Effector memory CD8-positive, alpha-beta T cell (primary cell): Measurements from ENCODE around the gene JADE2.

Experiments used
- ATAC-seq: fragments of 150-1000 bp; cut with Tn5 transposase; replicated peaks from 2 replicates; pipeline ENCODE4 v1.10.0; 2021; ENCODE audit warnings: mild to moderate bottlenecking, moderate library complexity
- DNase-seq, 3 experiments: peaks; one replicate each; pipeline ENCODE4 v3.0.0; 2021
- H3K27ac Mint-ChIP-seq, 2 donors: one replicate each; pipeline ENCODE4 v1.8.0; 2022; ENCODE audit warnings: mild to moderate bottlenecking in 2 of 2, mixed read lengths in 2 of 2, moderate library complexity in 2 of 2
- H3K27me3 Mint-ChIP-seq, 2 donors: one replicate each; pipeline ENCODE4 v1.8.0; 2022; ENCODE audit warnings: mixed read lengths in 2 of 2
- H3K36me3 Mint-ChIP-seq: one replicate; pipeline ENCODE4 v1.8.0; 2022; ENCODE audit warnings: mild to moderate bottlenecking, moderate library complexity, mixed read lengths; ENCODE audit not compliant: insufficient read depth
- H3K4me1 Mint-ChIP-seq, 2 donors: one replicate each; pipeline ENCODE4 v1.8.0; 2022; ENCODE audit warnings: low read depth in 2 of 2, mixed read lengths in 2 of 2
- H3K4me3 Mint-ChIP-seq, 2 donors: one replicate each; pipeline ENCODE4 v1.8.0; 2022; ENCODE audit warnings: mild to moderate bottlenecking in 2 of 2, mixed read lengths in 2 of 2, moderate library complexity in 2 of 2
- H3K9me3 Mint-ChIP-seq, 2 donors: one replicate each; pipeline ENCODE4 v1.8.0; 2022; ENCODE audit warnings: mixed read lengths in 2 of 2

JADE2 gene

DNA sequence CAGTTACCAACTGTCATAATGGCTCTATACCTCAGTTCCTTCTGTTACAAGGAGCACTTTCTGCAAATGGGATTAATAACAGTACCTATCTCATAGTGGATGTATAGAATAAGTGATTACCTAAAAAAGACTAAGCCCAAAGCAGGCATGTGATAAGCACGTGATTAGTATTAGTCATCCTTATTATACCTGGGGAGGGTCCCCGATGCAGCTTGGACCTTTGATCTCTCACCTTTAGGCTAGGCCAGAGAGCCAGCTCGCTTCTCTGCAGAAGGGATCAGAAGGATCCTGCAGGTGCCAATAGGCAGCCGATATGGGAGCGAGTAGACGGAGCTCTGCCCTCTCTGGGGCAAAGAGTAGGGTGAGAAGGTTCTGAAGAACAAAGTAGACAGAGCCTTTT, 4.0 kb downstream of the JADE2 start:
- DNase-seq (no peak), ATAC-seq (no peak)
- H3K4me3 Mint-ChIP-seq, result peak overlapping the region in 1 of 2 donors; percentile 58
- H3K4me1 Mint-ChIP-seq, result peaks cover 60 to 61% of the 10 kb centered on the region in 2 donors
- H3K27me3 Mint-ChIP-seq, result no peaks in the 10 kb centered on the region
- no peaks in the 10 kb centered on the region for H3K9me3 Mint-ChIP-seq
- H3K36me3 Mint-ChIP-seq, result peaks cover 54% of the 10 kb centered on the region
- H3K27ac Mint-ChIP-seq, result peak overlapping the region; percentile 44 to 99

DNA sequence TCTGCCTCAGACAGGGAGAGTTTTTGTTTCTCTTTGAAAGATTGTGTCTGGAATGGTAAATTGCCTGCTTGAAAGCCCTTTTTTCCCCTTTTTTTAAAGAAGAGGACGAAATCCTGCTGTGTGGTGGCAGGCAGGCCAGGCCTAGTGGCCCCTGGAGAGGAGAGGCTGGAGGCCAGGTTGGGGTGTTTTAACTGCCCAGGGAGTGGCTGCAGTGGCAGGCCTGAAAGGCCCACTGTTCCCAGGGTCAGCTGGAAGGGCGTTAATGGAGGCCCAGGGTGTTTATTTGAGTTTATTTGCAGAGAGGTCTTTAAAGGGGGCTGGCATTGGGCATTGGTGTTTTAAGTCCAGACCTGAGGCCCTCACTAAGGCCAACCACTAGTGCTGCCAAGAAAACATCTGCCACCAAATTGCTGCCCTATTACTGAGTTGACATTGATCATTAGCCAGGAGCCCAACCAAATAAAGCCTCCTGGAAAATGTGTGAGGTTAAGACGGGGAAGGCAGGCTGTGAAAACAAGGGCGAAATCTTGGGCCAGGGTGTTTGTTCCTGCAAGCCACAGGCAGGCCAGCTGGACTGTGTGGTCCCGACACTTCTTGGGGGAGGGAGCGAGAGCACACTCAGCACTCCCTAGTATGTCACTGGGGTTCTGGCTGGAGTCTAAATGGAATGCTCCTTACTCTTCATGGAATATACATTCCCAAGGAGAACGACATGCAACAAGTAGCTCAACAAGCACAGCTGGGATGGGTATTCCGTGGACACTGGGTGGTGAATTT, 5.0 kb downstream of the JADE2 start:
- Mint-ChIP-seq H3K9me3 (no peaks in the 10 kb centered on the region), H3K27me3 (no peaks in the 10 kb centered on the region), H3K4me1 (peaks cover 68 to 71% of the 10 kb centered on the region in 2 donors), H3K27ac (peak overlapping the region; percentile 73 to 99), H3K4me3 (peak overlapping the region; percentile 58 to 67), H3K36me3 (peaks cover 43% of the 10 kb centered on the region)
- ATAC-seq, result no peak
- DNase-seq, result no peak

DNA sequence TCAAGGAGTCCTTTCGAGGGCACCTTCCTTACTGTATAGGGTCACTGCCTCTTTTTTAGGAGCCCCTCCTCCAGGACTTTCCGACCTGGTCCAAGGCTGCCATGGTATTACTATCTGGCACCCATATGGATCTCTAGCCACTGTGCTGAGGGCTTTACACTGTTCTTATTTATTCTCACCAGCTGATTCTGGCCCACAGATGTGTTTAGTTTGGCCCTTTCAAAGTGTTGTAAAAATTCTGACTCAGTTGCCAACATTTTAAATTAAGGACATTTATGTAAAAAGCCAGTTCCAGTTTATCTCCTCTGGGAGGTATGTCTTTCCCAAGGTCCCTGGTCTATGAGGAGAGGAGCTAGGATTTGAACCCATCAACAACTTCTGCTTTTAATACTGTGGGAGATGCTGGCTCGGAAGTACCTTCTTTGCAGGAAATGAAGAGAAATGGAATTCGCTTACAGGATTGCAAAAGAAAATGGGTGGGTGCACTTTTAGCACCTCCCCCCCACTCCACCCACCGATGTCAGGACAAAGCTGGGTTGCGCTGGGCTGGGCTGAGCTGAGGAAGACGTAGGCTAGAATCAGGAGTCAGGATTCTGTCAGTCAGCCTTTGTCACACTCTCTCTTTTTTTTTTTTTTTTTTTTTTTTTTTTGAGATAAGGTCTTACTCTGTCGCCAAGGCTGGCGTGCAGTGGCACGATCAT, 7.8 kb downstream of the JADE2 start:
- Mint-ChIP-seq H3K9me3 (no peaks in the 10 kb centered on the region), H3K36me3 (peaks cover 29% of the 10 kb centered on the region), H3K27me3 (no peaks in the 10 kb centered on the region), H3K4me1 (peaks cover 90 to 93% of the 10 kb centered on the region in 2 donors), H3K27ac (peak overlapping the region; percentile 74 to 99), H3K4me3 (peak overlapping the region; percentile 31 to 36)
- DNase-seq, result no peak
- ATAC-seq, result no peak

DNA sequence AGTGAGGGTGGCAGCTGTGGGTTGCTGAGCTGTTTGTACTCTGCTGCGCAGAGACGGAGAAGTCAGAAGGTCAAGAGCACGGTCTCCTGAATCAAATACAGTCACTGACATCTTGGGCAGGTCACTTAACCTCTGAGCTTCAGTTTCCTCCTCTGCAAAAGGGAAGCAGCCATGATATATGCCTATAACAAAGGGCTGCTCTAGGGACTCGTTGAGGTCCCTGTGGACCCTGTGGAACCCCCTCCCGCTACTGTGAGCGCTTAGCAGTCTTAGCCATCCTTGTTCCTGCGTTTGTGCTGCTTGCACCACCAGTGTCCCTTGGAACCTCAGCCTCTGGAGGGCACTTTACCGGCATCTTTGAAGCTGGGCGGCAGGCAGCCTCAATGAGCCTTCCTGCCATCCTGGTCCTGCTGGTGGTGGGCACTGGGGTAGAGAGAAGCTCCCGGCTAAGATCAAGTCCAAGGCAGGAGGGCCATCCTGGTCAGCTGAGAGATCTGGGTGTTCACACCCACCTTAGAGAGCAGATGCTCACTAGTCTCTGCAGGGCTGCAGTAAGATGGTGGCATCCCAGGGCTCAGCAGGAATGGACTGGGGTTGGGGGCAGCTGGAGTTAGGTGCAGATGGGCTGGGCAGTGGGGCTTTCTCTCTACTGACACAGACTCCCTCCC, 8.7 kb downstream of the JADE2 start:
- DNase-seq (no peak), ATAC-seq (no peak)
- Mint-ChIP-seq H3K27me3 (no peaks in the 10 kb centered on the region), H3K9me3 (no peaks in the 10 kb centered on the region), H3K4me1 (peaks cover 84% of the 10 kb centered on the region in 2 donors), H3K27ac (peak overlapping the region; percentile 74 to 99), H3K4me3 (peak overlapping the region; percentile 36 to 41), H3K36me3 (peaks cover 32% of the 10 kb centered on the region)

DNA sequence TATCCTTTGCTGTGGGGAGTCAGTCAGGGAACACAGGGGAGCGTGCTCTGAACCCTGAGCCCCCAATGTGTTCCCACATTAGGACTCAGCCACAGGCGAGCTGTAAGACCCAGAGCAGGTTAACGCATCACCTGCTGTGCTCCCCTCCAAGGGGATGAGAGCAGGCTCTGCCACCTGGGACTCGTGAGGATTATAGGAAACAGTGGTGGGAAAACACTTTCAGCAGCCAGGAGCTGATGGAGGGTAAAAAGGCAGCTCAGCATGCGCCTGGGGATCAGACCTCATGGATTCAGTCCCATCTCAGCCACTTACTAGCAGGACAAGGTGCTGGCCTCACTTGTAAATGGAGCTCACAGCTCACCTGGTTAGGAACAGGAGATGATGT, 9.2 kb downstream of the JADE2 start:
- H3K4me1 Mint-ChIP-seq, result peaks cover 78 to 79% of the 10 kb centered on the region in 2 donors
- ATAC-seq (no peak), DNase-seq (no peak)
- peak overlapping the region; percentile 74 to 99 for H3K27ac Mint-ChIP-seq
- no peaks in the 10 kb centered on the region for H3K27me3 Mint-ChIP-seq
- peaks cover 38% of the 10 kb centered on the region for H3K36me3 Mint-ChIP-seq
- no peaks in the 10 kb centered on the region for H3K9me3 Mint-ChIP-seq
- H3K4me3 Mint-ChIP-seq, result peak overlapping the region; percentile 36 to 41

DNA sequence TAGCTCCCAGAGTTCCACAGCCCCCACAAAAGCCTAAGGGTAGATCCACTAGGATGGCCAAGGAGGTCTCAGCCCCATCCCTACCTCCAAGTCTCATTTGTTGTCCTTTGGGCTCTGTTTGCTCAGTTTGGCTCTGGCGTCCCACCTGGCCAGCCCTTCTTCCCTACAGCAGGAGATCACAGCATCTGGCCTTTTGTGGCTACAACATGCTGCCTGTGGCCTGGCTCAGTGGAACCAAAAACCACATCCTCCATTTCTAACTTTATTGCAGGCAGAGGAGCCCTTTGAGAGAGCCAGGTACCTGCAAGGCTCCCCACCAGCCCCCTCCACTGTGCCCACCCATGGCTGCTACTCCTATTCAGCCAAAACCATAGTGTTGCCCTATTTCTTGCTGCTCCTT, 11.4 kb downstream of the JADE2 start:
- Mint-ChIP-seq H3K4me1 (peaks cover 61 to 63% of the 10 kb centered on the region in 2 donors), H3K4me3 (peak overlapping the region; percentile 48 to 61), H3K9me3 (no peaks in the 10 kb centered on the region), H3K27ac (peak overlapping the region; percentile 78 to 99), H3K36me3 (peaks cover 51% of the 10 kb centered on the region), H3K27me3 (no peaks in the 10 kb centered on the region)
- ATAC-seq (peak; percentile 55), DNase-seq (no peak)

DNA sequence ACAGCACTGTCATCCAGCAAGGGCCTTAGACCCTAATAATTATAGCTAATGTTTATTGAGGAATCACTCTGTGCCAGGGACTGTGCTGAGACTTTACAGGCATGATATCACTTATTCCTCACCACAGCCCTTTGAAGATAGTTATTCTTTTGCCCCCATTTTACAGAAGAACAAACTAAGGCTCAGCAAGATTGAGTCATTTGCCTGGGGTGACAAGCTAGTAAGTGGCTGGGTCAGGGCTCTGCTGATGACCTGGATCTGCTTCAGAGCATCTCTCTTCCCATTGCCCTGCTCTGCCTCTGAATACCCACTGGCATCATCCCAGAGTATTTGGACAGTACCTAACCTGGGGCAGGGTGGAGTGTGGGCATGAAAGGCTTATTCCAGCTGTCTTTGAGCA, 11.8 kb downstream of the JADE2 start:
- ATAC-seq (no peak), DNase-seq (no peak)
- H3K9me3 Mint-ChIP-seq, result no peaks in the 10 kb centered on the region
- peaks cover 56% of the 10 kb centered on the region for H3K36me3 Mint-ChIP-seq
- peak overlapping the region; percentile 48 to 61 for H3K4me3 Mint-ChIP-seq
- H3K4me1 Mint-ChIP-seq, result peaks cover 57 to 59% of the 10 kb centered on the region in 2 donors
- H3K27me3 Mint-ChIP-seq, result no peaks in the 10 kb centered on the region
- peak overlapping the region; percentile 78 to 99 for H3K27ac Mint-ChIP-seq

DNA sequence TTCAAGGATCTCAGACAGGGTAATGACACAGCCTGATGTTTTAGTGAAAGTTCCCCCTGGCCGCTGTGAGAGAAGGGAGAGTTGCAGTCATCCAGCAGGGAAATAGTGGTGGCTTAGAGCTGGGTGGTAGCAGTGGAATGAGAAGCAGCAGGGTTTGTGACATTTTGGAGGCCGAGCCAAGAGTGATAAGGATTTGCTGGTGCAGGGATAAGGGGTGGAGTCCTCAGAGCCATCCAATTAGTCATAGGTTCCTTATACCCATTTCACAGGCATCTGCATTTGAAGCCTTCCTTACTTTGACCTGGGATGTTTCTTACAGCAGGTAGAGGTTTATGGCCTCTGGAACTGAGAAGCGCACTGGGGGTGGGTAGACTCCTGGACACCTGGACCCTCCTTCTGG, 12.8 kb downstream of the JADE2 start:
- Mint-ChIP-seq H3K27ac (peak overlapping the region in 1 of 2 donors; percentile 99), H3K4me3 (no peak overlapping the region), H3K36me3 (peaks cover 62% of the 10 kb centered on the region), H3K4me1 (peaks cover 49% of the 10 kb centered on the region in 2 donors), H3K27me3 (no peaks in the 10 kb centered on the region), H3K9me3 (no peaks in the 10 kb centered on the region)
- DNase-seq (no peak), ATAC-seq (no peak)

DNA sequence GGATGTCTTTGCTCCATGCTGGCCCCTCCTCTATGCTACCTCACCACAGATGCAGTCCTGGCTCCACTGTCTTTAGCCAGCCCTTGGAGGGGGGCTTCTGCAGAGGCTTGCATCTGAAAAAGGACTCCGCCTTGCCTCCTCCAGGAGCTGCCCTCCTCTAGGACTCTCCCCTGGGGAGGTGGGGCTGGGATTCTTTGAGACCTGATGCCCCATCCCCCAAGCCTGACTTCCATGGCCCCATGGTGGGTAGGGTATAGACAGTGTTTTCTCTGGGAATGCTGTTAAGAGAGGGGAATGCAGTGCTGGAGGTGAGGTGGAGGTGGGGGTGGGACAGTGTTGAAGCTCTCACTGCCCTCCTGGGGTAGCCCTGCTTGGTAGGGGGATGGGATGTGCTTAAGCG, 14.3 kb downstream of the JADE2 start:
- H3K27ac Mint-ChIP-seq, result peak overlapping the region in 1 of 2 donors; percentile 12
- no peak for DNase-seq

DNA sequence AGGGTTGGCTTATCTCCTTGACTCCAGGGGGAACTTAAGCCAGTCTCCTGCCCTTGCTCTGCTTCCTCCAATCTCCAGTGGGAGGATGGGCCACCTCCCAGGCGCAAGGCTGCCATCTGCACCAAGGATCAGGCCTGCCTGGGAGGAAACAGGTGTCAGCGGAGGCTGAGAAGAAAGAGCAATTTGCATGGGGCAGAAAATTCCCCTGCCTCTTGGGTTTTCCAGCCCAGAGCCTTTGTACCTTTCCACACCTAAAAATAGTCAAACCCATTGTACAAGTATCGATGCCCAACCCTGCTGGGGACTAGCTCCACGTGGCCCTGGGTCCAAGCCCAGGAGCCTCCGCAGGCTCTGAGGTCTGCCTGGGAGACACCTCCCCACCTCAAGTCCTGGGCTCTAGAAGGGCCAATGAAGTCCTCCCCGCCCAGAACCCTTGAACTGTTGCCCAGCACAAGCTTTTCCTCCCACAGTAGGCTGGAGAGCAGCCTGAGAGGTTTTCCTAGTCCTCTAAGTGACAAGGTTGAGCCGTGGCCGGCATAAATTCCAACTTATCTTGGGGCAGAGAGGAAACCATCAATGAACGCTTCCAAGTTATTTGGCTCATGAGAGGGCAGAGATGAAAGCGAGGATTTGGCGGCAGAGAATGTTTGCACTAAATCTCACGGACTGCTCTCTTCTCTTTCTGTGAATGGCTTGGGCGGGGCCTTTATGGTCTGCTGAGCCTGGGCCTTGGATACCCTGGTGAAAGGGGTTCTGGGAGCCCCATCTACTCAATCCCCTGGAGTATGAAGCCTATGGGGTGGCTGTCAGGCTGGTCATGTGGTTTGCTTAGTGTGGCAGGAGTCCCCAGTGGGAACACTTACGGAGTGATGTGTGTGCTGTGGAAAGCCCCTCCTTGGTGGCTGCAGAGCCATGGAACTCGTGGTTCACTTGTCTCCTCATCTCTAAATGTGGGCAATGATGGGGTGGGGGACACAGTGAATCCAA, 15.6 kb downstream of the JADE2 start:
- H3K27ac Mint-ChIP-seq, result peak overlapping the region; percentile 22 to 35
- peaks cover 84% of the 10 kb centered on the region for H3K36me3 Mint-ChIP-seq
- peaks cover 39 to 46% of the 10 kb centered on the region in 2 donors for H3K4me1 Mint-ChIP-seq
- no peak for DNase-seq
- no peak for ATAC-seq
- no peak overlapping the region for H3K4me3 Mint-ChIP-seq
- H3K27me3 Mint-ChIP-seq, result no peaks in the 10 kb centered on the region
- H3K9me3 Mint-ChIP-seq, result no peaks in the 10 kb centered on the region

More for the DNA sequence above, 14.3 kb downstream of the JADE2 start:
- no peak overlapping the region for H3K4me3 Mint-ChIP-seq
- H3K27me3 Mint-ChIP-seq, result no peaks in the 10 kb centered on the region
- no peaks in the 10 kb centered on the region for H3K9me3 Mint-ChIP-seq
- H3K36me3 Mint-ChIP-seq, result peaks cover 71% of the 10 kb centered on the region
- no peak for ATAC-seq
- H3K4me1 Mint-ChIP-seq, result peaks cover 49 to 52% of the 10 kb centered on the region in 2 donors

DNA sequence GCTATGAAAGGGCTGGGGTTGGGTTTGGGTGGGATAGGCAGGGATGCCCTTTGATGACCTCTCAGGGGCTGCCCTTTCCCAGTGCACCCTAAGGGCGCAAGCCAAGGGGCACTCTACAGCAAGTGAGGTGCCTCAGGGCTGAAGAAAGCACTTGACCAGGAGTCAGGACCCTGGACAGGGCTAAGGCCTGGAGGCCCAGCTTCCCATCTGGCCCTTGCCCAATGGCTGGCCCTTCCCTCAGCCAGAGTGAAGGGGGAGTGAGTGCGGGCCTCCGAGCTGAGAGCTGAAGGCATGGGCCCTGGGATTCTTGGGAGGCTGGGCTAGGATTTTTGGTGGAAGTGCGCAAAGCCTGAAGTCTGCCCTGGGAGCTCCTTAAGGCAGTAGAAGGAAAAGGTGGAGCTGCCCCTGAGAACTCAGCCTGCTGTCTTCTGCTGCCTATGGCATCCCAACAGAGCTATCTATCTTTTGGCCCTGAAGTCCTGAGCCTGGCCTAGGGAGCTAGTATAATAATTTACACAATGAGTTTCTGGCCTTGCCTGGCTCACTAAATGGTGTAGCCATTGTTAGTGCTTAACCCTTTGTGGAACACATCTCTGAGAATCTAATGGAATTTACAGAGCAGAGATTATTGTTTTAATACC, 16.4 kb downstream of the JADE2 start:
- Mint-ChIP-seq H3K4me1 (peaks cover 32 to 40% of the 10 kb centered on the region in 2 donors), H3K27me3 (no peaks in the 10 kb centered on the region), H3K36me3 (peaks cover 88% of the 10 kb centered on the region), H3K9me3 (no peaks in the 10 kb centered on the region), H3K27ac (peak overlapping the region; percentile 35 to 38), H3K4me3 (no peak overlapping the region)
- no peak for ATAC-seq
- DNase-seq, result no peak

DNA sequence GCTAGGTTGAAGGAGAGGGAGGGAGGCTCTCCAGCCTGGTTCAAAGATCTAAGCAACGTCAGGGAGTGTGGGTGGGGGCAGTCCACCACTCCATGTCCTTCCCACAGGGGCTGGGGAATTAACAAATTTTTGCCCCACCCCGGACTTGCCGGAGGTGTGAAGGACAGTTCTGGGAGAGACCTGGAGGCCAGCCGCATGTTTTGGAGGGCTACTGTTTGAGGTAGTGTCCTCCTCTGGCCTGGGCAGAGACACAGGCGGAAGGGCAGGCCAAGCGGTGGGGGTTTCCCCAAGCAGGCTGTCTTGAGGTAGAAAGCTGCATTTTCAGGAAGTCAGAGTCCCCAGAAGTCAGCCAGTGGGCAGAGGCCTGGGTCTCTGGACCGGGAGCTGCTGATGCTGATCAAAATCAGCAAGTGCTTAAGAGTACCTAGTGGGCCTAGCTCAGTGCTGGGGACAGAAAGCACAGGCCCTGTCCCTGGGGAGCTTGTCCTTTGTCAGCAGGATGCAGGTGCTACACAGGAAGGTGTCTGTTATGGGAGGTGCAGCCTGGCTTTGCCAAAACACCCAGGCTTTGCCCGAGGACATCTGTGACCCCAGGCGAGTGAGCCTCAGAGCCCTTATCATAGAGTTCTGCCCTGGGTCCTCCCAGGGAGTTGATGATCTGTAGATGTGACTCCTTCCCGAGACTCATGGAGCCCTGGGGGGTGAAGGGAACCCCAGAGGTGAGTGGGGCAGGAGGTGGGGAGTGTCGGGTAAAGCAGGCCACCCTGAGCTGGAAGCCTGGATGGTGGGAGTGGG, 18.5 kb downstream of the JADE2 start:
- Mint-ChIP-seq H3K4me1 (peaks cover 33 to 38% of the 10 kb centered on the region in 2 donors), H3K4me3 (peak overlapping the region; percentile 29 to 50)
- ATAC-seq, result peak; percentile 84

More for the DNA sequence above, 18.5 kb downstream of the JADE2 start:
- Mint-ChIP-seq H3K27me3 (no peaks in the 10 kb centered on the region), H3K36me3 (peaks cover 81% of the 10 kb centered on the region), H3K9me3 (no peaks in the 10 kb centered on the region), H3K27ac (peak overlapping the region; percentile 91 to 92)
- peak in 1 of 3 experiments; percentile 16 for DNase-seq
